Activated naive CD4-positive, alpha-beta T cell treated with anti-CD3 and anti-CD28 coated beads for 36 hours (primary cell): ENCODE measurements around the gene SLC41A3. TPM values are rescaled to one million over a fixed set of nuclear protein-coding genes. Genes with fewer than 3 reads are reported as not detected.
A peak's percentile ranks its signal among the peaks of the same experiment; 100 is the strongest.
"Not testable (repeated sequence)": the region's sequence is repeated elsewhere in the genome, so short reads cannot be mapped to it uniquely, and the experiment has no call there.

ENCODE experiments used
- CTCF ChIA-PET: fragments of 350-600 bp; sonication (Branson Sonifier 250); formaldehyde crosslinking; loops from one replicate; lab custom pipeline; 2021; ENCODE audit warnings: antibody characterized with exemption; lab: Charles Lee
- DNase-seq: peaks from one replicate; pipeline ENCODE4 v3.0.0-alpha.2; 2020
- H3K27ac Mint-ChIP-seq: one replicate; pipeline ENCODE4 v1.8.0; 2021; ENCODE audit warnings: mild to moderate bottlenecking, mixed read lengths
- H3K27me3 Mint-ChIP-seq: one replicate; pipeline ENCODE4 v1.8.0; 2021; ENCODE audit warnings: low read depth, mixed read lengths
- H3K36me3 Mint-ChIP-seq: one replicate; pipeline ENCODE4 v1.8.0; 2021; ENCODE audit warnings: low read depth, mixed read lengths
- H3K4me1 Mint-ChIP-seq: one replicate; pipeline ENCODE4 v1.8.0; 2021; ENCODE audit warnings: low read depth, mixed read lengths
- H3K4me3 Mint-ChIP-seq: one replicate; pipeline ENCODE4 v1.8.0; 2021; ENCODE audit warnings: mild to moderate bottlenecking, moderate library complexity, mixed read lengths
- H3K9me3 Mint-ChIP-seq: one replicate; pipeline ENCODE4 v1.8.0; 2021; ENCODE audit warnings: mixed read lengths
- intact Hi-C: fragments of 100-400 bp; cut with micrococcal nuclease; formaldehyde crosslinking; loops from one replicate; pipeline ENCODE4 v1.15.1; 2023
- total RNA-seq, 2 experiments: library from RNA; stranded (reverse); gene quantifications; one replicate each; pipeline ENCODE4 v1.2.3, GENCODE V29; 2021

Gene SLC41A3
- total RNA-seq, 2 experiments from 2014 or later, result 24.0 to 24.7 TPM

- intact Hi-C loops, result loop anchor here (5.0 to 10.0 kb wide), 2 partner anchors 47 to 110 kb away; partner anchors contain the start of gene SLC41A3
- DNase-seq, result peak; percentile 32
- not testable (repeated sequence) for H3K36me3 Mint-ChIP-seq, H3K4me1 Mint-ChIP-seq, H3K9me3 Mint-ChIP-seq, H3K27ac Mint-ChIP-seq
- peak overlapping the region; percentile 41 for H3K4me3 Mint-ChIP-seq
- H3K27me3 Mint-ChIP-seq, result peaks cover 18% of the 10 kb centered on the region
- CTCF ChIA-PET, result interaction anchor here (0.7 to 1.4 kb wide), 3 partner anchors 65 to 130 kb away, joined by 3 to 5 read pairs (median 4); no protein-coding TSS in a partner anchor
Observed at GRCh38 chr3:125971997-125972944, 111.7 kb downstream of the SLC41A3 start.

GRCh38 chr3:125968701-125969592, 115.0 kb downstream of the SLC41A3 start, which contains the start of gene ROPN1B:
Gene ROPN1B, plus strand, starts transcription at chr3:125969178. Its CDS starts 2,877 bp downstream, at chr3:125972055.
- intact Hi-C loops, H3K36me3 Mint-ChIP-seq, H3K27ac Mint-ChIP-seq, H3K4me1 Mint-ChIP-seq, DNase-seq, H3K9me3 Mint-ChIP-seq, H3K4me3 Mint-ChIP-seq, CTCF ChIA-PET: not testable (repeated sequence)
- H3K27me3 Mint-ChIP-seq, result peaks cover 20% of the 10 kb centered on the region

- H3K27ac Mint-ChIP-seq, intact Hi-C loops, CTCF ChIA-PET, H3K4me3 Mint-ChIP-seq, H3K4me1 Mint-ChIP-seq, DNase-seq, H3K9me3 Mint-ChIP-seq, H3K36me3 Mint-ChIP-seq: not testable (repeated sequence)
- H3K27me3 Mint-ChIP-seq, result peaks cover 22% of the 10 kb centered on the region
Observed at GRCh38 chr3:125968121-125968520, 115.8 kb downstream of the SLC41A3 start.

- H3K27ac Mint-ChIP-seq, result no peak overlapping the region
- peaks cover 3% of the 10 kb centered on the region for H3K4me1 Mint-ChIP-seq
- intact Hi-C loops, result no loop called here
- no peaks in the 10 kb centered on the region for H3K36me3 Mint-ChIP-seq
- CTCF ChIA-PET, result no interaction called here
- peaks cover 19% of the 10 kb centered on the region for H3K27me3 Mint-ChIP-seq
- no peak for DNase-seq
- H3K9me3 Mint-ChIP-seq, result no peaks in the 10 kb centered on the region
- H3K4me3 Mint-ChIP-seq, result no peak overlapping the region
Observed at GRCh38 chr3:125967156-125967555, 116.8 kb downstream of the SLC41A3 start.

GRCh38 chr3:125965505-125965904, 118.4 kb downstream of the SLC41A3 start:
- H3K9me3 Mint-ChIP-seq, result no peaks in the 10 kb centered on the region
- CTCF ChIA-PET, result no interaction called here
- H3K27ac Mint-ChIP-seq, result no peak overlapping the region

GRCh38 chr3:125963834-125964233, 120.1 kb downstream of the SLC41A3 start:
- H3K9me3 Mint-ChIP-seq, result not testable (repeated sequence)

More at GRCh38 chr3:125965505-125965904, 118.4 kb downstream of the SLC41A3 start:
- intact Hi-C loops, result no loop called here
- Mint-ChIP-seq H3K27me3 (peaks cover 13% of the 10 kb centered on the region), H3K4me1 (no peaks in the 10 kb centered on the region), H3K4me3 (no peak overlapping the region), H3K36me3 (no peaks in the 10 kb centered on the region)
- DNase-seq, result no peak

GRCh38 chr3:125961289-125961589, 122.7 kb downstream of the SLC41A3 start:
- Mint-ChIP-seq H3K27me3 (peaks cover 23% of the 10 kb centered on the region), H3K36me3 (no peaks in the 10 kb centered on the region), H3K27ac (no peak overlapping the region), H3K4me1 (no peaks in the 10 kb centered on the region), H3K9me3 (peaks cover 3% of the 10 kb centered on the region), H3K4me3 (no peak overlapping the region)
- CTCF ChIA-PET, result no interaction called here
- intact Hi-C loops, result no loop called here
- DNase-seq, result no peak

More at GRCh38 chr3:125963834-125964233, 120.1 kb downstream of the SLC41A3 start:
- DNase-seq, CTCF ChIA-PET, H3K36me3 Mint-ChIP-seq, H3K27ac Mint-ChIP-seq, H3K4me3 Mint-ChIP-seq, intact Hi-C loops, H3K4me1 Mint-ChIP-seq, H3K27me3 Mint-ChIP-seq: not testable (repeated sequence)

GRCh38 chr3:125960456-125961288, 123.3 kb downstream of the SLC41A3 start:
- intact Hi-C loops, result no loop called here
- no peak overlapping the region for H3K4me3 Mint-ChIP-seq
- H3K36me3 Mint-ChIP-seq, result no peaks in the 10 kb centered on the region
- no peak for DNase-seq
- peaks cover 23% of the 10 kb centered on the region for H3K27me3 Mint-ChIP-seq
- H3K9me3 Mint-ChIP-seq, result peaks cover 3% of the 10 kb centered on the region
- no peak overlapping the region for H3K27ac Mint-ChIP-seq
- CTCF ChIA-PET, result interaction anchor here (0.5 kb wide), 1 partner anchor 86 kb away, joined by 3 read pairs; no protein-coding TSS in a partner anchor
- no peaks in the 10 kb centered on the region for H3K4me1 Mint-ChIP-seq

GRCh38 chr3:125960066-125960424, 123.9 kb downstream of the SLC41A3 start:
- no peaks in the 10 kb centered on the region for H3K4me1 Mint-ChIP-seq

GRCh38 chr3:125959317-125960065, 124.4 kb downstream of the SLC41A3 start:
- Mint-ChIP-seq H3K27ac (no peak overlapping the region), H3K9me3 (peaks cover 3% of the 10 kb centered on the region), H3K4me1 (no peaks in the 10 kb centered on the region), H3K27me3 (peaks cover 26% of the 10 kb centered on the region), H3K4me3 (no peak overlapping the region), H3K36me3 (no peaks in the 10 kb centered on the region)
- intact Hi-C loops, result no loop called here
- no peak for DNase-seq
- CTCF ChIA-PET, result no interaction called here

More at GRCh38 chr3:125960066-125960424, 123.9 kb downstream of the SLC41A3 start:
- intact Hi-C loops, result no loop called here
- Mint-ChIP-seq H3K36me3 (no peaks in the 10 kb centered on the region), H3K4me3 (no peak overlapping the region), H3K27ac (no peak overlapping the region), H3K9me3 (peaks cover 3% of the 10 kb centered on the region), H3K27me3 (peaks cover 26% of the 10 kb centered on the region)
- CTCF ChIA-PET, result interaction anchor here (0.5 kb wide), 1 partner anchor 87 kb away, joined by 3 read pairs; no protein-coding TSS in a partner anchor
- DNase-seq, result no peak
